H9 (cell line): ENCODE data around the gene INTS3. TPM values are rescaled to one million over a fixed set of nuclear protein-coding genes. Genes with fewer than 3 reads are reported as not detected.
"Not testable (repeated sequence)": the region's sequence is repeated elsewhere in the genome, so short reads cannot be mapped to it uniquely, and the experiment has no call there.

Source experiments
- DNase-seq: peaks from one replicate; pipeline ENCODE4 v3.0.0-alpha.2; 2017
- H2AFZ ChIP-seq: one replicate; pipeline ENCODE4 v1.6.1; 2013; ENCODE audit warnings: mild to moderate bottlenecking, low read length, control low read depth, moderate library complexity
- H2AK5ac ChIP-seq: 2 replicates; pipeline ENCODE4 v1.6.1; 2013; ENCODE audit warnings: low read length, control low read depth, mixed read lengths; ENCODE audit not compliant: insufficient read length
- H2BK120ac ChIP-seq: one replicate; pipeline ENCODE4 v1.6.1; 2013; ENCODE audit warnings: low read depth, mild to moderate bottlenecking, low read length, control low read depth, inconsistent platforms; ENCODE audit not compliant: poor library complexity, severe bottlenecking
- H2BK12ac ChIP-seq: 2 replicates; pipeline ENCODE4 v1.6.1; 2013; ENCODE audit warnings: low read length, control low read depth, mixed read lengths, low read depth; ENCODE audit not compliant: insufficient read length
- H2BK15ac ChIP-seq: 2 replicates; pipeline ENCODE4 v1.6.1; 2013; ENCODE audit warnings: low read depth, low read length, control low read depth
- H2BK20ac ChIP-seq: one replicate; pipeline ENCODE4 v1.6.1; 2013; ENCODE audit warnings: low read depth, mild to moderate bottlenecking, low read length, control low read depth, inconsistent platforms; ENCODE audit not compliant: poor library complexity, severe bottlenecking
- H2BK5ac ChIP-seq: 2 replicates; pipeline ENCODE4 v1.6.1; 2013; ENCODE audit warnings: low read length, control low read depth, mixed read lengths; ENCODE audit not compliant: insufficient read length
- H3K14ac ChIP-seq: 2 replicates; pipeline ENCODE4 v1.6.1; 2013; ENCODE audit warnings: low read length, control low read depth; ENCODE audit not compliant: insufficient read depth
- H3K18ac ChIP-seq: 2 replicates; pipeline ENCODE4 v1.6.1; 2013; ENCODE audit warnings: low read depth, mild to moderate bottlenecking, mixed read lengths, low read length, control low read depth; ENCODE audit not compliant: insufficient read length
- H3K23ac ChIP-seq: 2 replicates; pipeline ENCODE4 v1.6.1; 2013; ENCODE audit warnings: low read length, control low read depth, mixed read lengths, low read depth; ENCODE audit not compliant: insufficient read length
- H3K23me2 ChIP-seq: 2 replicates; pipeline ENCODE4 v1.6.1; 2013; ENCODE audit warnings: low read depth, mild to moderate bottlenecking, mixed read lengths, low read length, control low read depth; ENCODE audit not compliant: insufficient read length, poor library complexity, severe bottlenecking
- H3K27ac ChIP-seq: 2 replicates; pipeline ENCODE4 v1.5.1; 2013; ENCODE audit warnings: low read length, control low read depth, mixed read lengths, low read depth; ENCODE audit not compliant: insufficient read length
- H3K27me3 ChIP-seq: 2 replicates; pipeline ENCODE4 v1.6.1; 2013; ENCODE audit warnings: low read length, control low read depth, inconsistent platforms; ENCODE audit not compliant: insufficient read depth
- H3K4ac ChIP-seq: 2 replicates; pipeline ENCODE4 v1.6.1; 2013; ENCODE audit warnings: low read depth, mild to moderate bottlenecking, control low read depth, inconsistent platforms, low read length, moderate library complexity
- H3K4me1 ChIP-seq: 2 replicates; pipeline ENCODE4 v1.6.1; 2013; ENCODE audit warnings: low read length, control low read depth, inconsistent platforms; ENCODE audit not compliant: insufficient read depth
- H3K4me2 ChIP-seq: 2 replicates; pipeline ENCODE4 v1.6.1; 2013; ENCODE audit warnings: low read length, control low read depth, mixed read lengths; ENCODE audit not compliant: insufficient read length, insufficient read depth
- H3K56ac ChIP-seq: 2 replicates; pipeline ENCODE4 v1.6.1; 2013; ENCODE audit warnings: low read depth, mild to moderate bottlenecking, mixed read lengths, low read length, control low read depth; ENCODE audit not compliant: insufficient read length
- H3K79me1 ChIP-seq: 2 replicates; pipeline ENCODE4 v1.6.1; 2013; ENCODE audit warnings: low read depth, mild to moderate bottlenecking, moderate library complexity, low read length, control low read depth, inconsistent platforms; ENCODE audit not compliant: insufficient read depth, poor library complexity, severe bottlenecking
- H3K79me2 ChIP-seq: 2 replicates; pipeline ENCODE4 v1.6.1; 2013; ENCODE audit warnings: low read length, control low read depth, inconsistent platforms; ENCODE audit not compliant: insufficient read depth
- H3K9ac ChIP-seq: 2 replicates; pipeline ENCODE4 v1.6.1; 2013; ENCODE audit warnings: low read length, control low read depth, mixed read lengths; ENCODE audit not compliant: insufficient read length; ENCODE audit errors: extremely low read depth
- H3K9me3 ChIP-seq: one replicate; pipeline ENCODE4 v1.6.1; 2013; ENCODE audit warnings: low read depth, low read length, inconsistent platforms; ENCODE audit not compliant: control insufficient read depth
- H3T11ph ChIP-seq: one replicate; pipeline ENCODE4 v1.6.1; 2013; ENCODE audit warnings: mild to moderate bottlenecking, low read length, control low read depth, inconsistent platforms
- H4K20me1 ChIP-seq: one replicate; pipeline ENCODE4 v1.6.1; 2013; ENCODE audit not compliant: control insufficient read depth, insufficient read length, insufficient read depth
- H4K5ac ChIP-seq: 2 replicates; pipeline ENCODE4 v1.6.1; 2013; ENCODE audit warnings: low read depth, mild to moderate bottlenecking, mixed read lengths, low read length, control low read depth; ENCODE audit not compliant: insufficient read length
- H4K8ac ChIP-seq: replicated peaks from 2 replicates; pipeline ENCODE4 v1.6.1; 2013; ENCODE audit warnings: low read length, control low read depth, mixed read lengths, low read depth; ENCODE audit not compliant: insufficient read length
- H4K91ac ChIP-seq: 2 replicates; pipeline ENCODE4 v1.6.1; 2013; ENCODE audit warnings: low read depth, mild to moderate bottlenecking, moderate library complexity, mixed read lengths, low read length, control low read depth; ENCODE audit not compliant: insufficient read length
- H3K27ac Mint-ChIP-seq, 3 experiments: 2 replicates in 2 of 3; 3 replicates in 1 of 3; pipeline ENCODE4 v1.8.0; 2020 to 2021; ENCODE audit warnings: mixed read lengths in 3 of 3, mild to moderate bottlenecking in 1 of 3, moderate library complexity in 1 of 3
- H3K27me3 Mint-ChIP-seq: 2 replicates; pipeline ENCODE4 v1.8.0; 2021; ENCODE audit warnings: low read depth, mild to moderate bottlenecking, moderate library complexity, mixed read lengths
- H3K36me3 Mint-ChIP-seq, 3 experiments: 2 replicates in 2 of 3; 3 replicates in 1 of 3; pipeline ENCODE4 v1.8.0; 2020 to 2021; ENCODE audit warnings: low read depth in 3 of 3, mixed read lengths in 3 of 3; ENCODE audit not compliant: insufficient read depth in 1 of 3
- H3K4me1 Mint-ChIP-seq, 2 experiments: 2 replicates each; pipeline ENCODE4 v1.8.0; 2020; ENCODE audit warnings: mixed read lengths in 2 of 2
- H3K4me3 Mint-ChIP-seq, 2 experiments: 2 replicates in 1 of 2; 3 replicates in 1 of 2; pipeline ENCODE4 v1.8.0; 2020 to 2021; ENCODE audit warnings: mild to moderate bottlenecking in 2 of 2, mixed read lengths in 2 of 2, moderate library complexity in 1 of 2
- H3K9me3 Mint-ChIP-seq, 2 experiments: 2 replicates in 1 of 2; 3 replicates in 1 of 2; pipeline ENCODE4 v1.8.0; 2020; ENCODE audit warnings: mild to moderate bottlenecking in 2 of 2, mixed read lengths in 2 of 2, moderate library complexity in 1 of 2
- WGBS: extraction: QIAGEN DNeasy Blood & Tissue Kit; methylation state at CpG from one replicate; pipeline ENCODE4 v1.1.7; 2013; ENCODE audit warnings: missing lambda C conversion rate, low lambda C conversion rate, mixed read lengths; ENCODE audit not compliant: insufficient read length; ENCODE audit errors: extremely low coverage; 5-methylcytosine and 5-hydroxymethylcytosine counted together
- total RNA-seq: library from RNA; stranded (reverse); gene quantifications from 2 replicates; pipeline ENCODE4 v1.2.1, GENCODE V29; 2021
- TF ChIP-seq, protein P1 (sequence below): fragments of 200-600 bp; sonication (generic); conservative IDR thresholded peaks from 3 replicates; pipeline ENCODE4 v1.8.0; 2021; ENCODE audit warnings: antibody characterized with exemption, mild to moderate bottlenecking

INTS3 gene
- total RNA-seq, 1 experiment from 2014 or later = 67.1 TPM

GRCh38 chr1:153764310-153764709 is 36.5 kb downstream of the INTS3 start:
- H3K4me2 ChIP-seq = no peak overlapping the region
- no peak overlapping the region for H2BK120ac ChIP-seq
- H3K79me2 ChIP-seq = no peaks in the 10 kb centered on the region
- TF ChIP-seq, protein P1, sequence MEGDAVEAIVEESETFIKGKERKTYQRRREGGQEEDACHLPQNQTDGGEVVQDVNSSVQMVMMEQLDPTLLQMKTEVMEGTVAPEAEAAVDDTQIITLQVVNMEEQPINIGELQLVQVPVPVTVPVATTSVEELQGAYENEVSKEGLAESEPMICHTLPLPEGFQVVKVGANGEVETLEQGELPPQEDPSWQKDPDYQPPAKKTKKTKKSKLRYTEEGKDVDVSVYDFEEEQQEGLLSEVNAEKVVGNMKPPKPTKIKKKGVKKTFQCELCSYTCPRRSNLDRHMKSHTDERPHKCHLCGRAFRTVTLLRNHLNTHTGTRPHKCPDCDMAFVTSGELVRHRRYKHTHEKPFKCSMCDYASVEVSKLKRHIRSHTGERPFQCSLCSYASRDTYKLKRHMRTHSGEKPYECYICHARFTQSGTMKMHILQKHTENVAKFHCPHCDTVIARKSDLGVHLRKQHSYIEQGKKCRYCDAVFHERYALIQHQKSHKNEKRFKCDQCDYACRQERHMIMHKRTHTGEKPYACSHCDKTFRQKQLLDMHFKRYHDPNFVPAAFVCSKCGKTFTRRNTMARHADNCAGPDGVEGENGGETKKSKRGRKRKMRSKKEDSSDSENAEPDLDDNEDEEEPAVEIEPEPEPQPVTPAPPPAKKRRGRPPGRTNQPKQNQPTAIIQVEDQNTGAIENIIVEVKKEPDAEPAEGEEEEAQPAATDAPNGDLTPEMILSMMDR = no peak
- H4K8ac ChIP-seq = no peak overlapping the region
- no peaks in the 10 kb centered on the region for H3K27me3 ChIP-seq
- Mint-ChIP-seq H3K36me3 (peaks cover 50 to 93% (median 85%) of the 10 kb centered on the region in 3 experiments; a peak in 6 of 7 replicates), H3K4me1 (peaks cover 0 to under 1% of the 10 kb centered on the region in 2 experiments; a peak in 1 of 4 replicates), H3K27me3 (no peaks in the 10 kb centered on the region), H3K27ac (peak overlapping the region in 1 of 3 experiments; percentile 23; a peak in 1 of 7 replicates), H3K4me3 (no peak overlapping the region), H3K9me3 (no peaks in the 10 kb centered on the region)
- no peak overlapping the region for H4K91ac ChIP-seq
- no peak overlapping the region for H3K23ac ChIP-seq
- no peak overlapping the region for H2AFZ ChIP-seq
- H2BK5ac ChIP-seq = no peak overlapping the region
- H3K79me1 ChIP-seq = no peaks in the 10 kb centered on the region
- H3K4me1 ChIP-seq = no peaks in the 10 kb centered on the region
- no peak overlapping the region for H3K9ac ChIP-seq
- H3K23me2 ChIP-seq = no peaks in the 10 kb centered on the region
- no peaks in the 10 kb centered on the region for H4K20me1 ChIP-seq
- H4K5ac ChIP-seq = no peak overlapping the region
- H3K18ac ChIP-seq = no peak overlapping the region
- H2AK5ac ChIP-seq = no peak overlapping the region
- H3K9me3 ChIP-seq = no peaks in the 10 kb centered on the region
- no peak overlapping the region for H3K27ac ChIP-seq
- no peak overlapping the region for H3K14ac ChIP-seq
- no peak overlapping the region for H3K56ac ChIP-seq
- DNase-seq = no peak
- H2BK20ac ChIP-seq = no peak overlapping the region
- no peak overlapping the region for H3T11ph ChIP-seq
- no CpG with 5 or more reads among the region's 5 CpGs for WGBS
- H2BK15ac ChIP-seq = no peak overlapping the region
- H2BK12ac ChIP-seq = no peak overlapping the region
- H3K4ac ChIP-seq = no peak overlapping the region

DNA sequence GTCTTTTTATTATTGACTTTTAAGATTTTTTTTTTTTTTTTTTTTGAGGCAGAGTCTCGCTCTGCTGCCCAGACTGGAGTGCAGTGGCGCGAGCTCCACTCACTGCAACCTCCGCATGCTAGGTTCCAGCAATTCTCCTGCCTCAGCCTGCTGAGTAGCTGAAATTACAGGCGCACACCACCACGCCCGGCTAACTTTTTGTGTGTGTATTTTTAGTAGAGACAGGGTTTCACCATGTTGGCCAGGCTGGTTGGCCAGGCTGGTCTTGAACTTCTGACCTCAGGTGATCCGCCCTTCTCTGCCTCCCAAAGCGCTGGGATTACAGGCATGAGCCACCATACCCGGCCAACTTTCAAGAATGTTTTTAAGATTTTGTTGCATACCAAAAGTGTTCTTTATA is 38.8 kb downstream of the INTS3 start:
- DNase-seq, H3K79me2 ChIP-seq, H2BK15ac ChIP-seq, H4K20me1 ChIP-seq, H2BK12ac ChIP-seq, H3K9ac ChIP-seq, H3K27ac Mint-ChIP-seq, H3K56ac ChIP-seq, H2BK20ac ChIP-seq, H3T11ph ChIP-seq, H3K14ac ChIP-seq, H3K4me1 ChIP-seq, H3K9me3 ChIP-seq, H3K27me3 Mint-ChIP-seq, H3K4ac ChIP-seq, H2BK120ac ChIP-seq, H3K18ac ChIP-seq, H3K9me3 Mint-ChIP-seq, H3K23me2 ChIP-seq, H4K91ac ChIP-seq, H2AFZ ChIP-seq, H3K27me3 ChIP-seq, H4K5ac ChIP-seq, H3K4me2 ChIP-seq, H3K79me1 ChIP-seq, H4K8ac ChIP-seq, H3K27ac ChIP-seq, H2AK5ac ChIP-seq, H3K23ac ChIP-seq, H2BK5ac ChIP-seq, H3K4me3 Mint-ChIP-seq: not testable (repeated sequence)
- peaks cover 3 to 17% of the 10 kb centered on the region in 2 experiments; a peak in 2 of 4 replicates for H3K4me1 Mint-ChIP-seq
- no CpG with 5 or more reads among the region's 10 CpGs for WGBS
- peaks cover 50 to 90% (median 79%) of the 10 kb centered on the region in 3 experiments; a peak in 6 of 7 replicates for H3K36me3 Mint-ChIP-seq
